HL-60 (cell line): Measurements from ENCODE around the gene OSTF1.

Source experiments
- POLR2AphosphoS5 ChIP-seq: IDR thresholded peaks from 2 replicates; pipeline ENCODE4 v1.6.1; 2012; ENCODE audit warnings: low read depth
- TF ChIP-seq, protein P1 (sequence below): IDR thresholded peaks from 2 replicates; pipeline ENCODE4 v1.6.1; 2012; ENCODE audit warnings: low read depth; ENCODE audit not compliant: insufficient replicate concordance

DNA sequence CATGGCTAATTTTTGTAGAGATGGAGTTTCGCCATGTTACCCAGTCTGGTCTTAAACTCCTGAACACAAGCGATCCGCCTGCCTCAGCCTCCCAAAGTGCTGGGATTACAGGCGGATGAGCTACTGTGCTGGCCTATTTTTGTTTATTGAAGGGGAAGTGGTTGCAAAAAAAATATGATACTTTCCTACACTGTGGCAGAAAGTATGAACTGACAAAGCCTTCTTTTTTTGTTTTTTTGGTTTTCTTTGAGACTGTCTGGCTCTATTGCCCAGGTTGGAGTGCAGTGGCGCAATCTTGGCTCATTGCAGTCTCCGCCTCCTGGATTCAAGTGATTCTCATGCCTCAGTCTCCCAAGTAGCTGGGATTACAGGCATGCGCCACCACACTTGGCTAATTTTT, 50.9 kb downstream of the OSTF1 start:
- TF ChIP-seq POLR2AphosphoS5: no peak
- TF ChIP-seq, protein P1, sequence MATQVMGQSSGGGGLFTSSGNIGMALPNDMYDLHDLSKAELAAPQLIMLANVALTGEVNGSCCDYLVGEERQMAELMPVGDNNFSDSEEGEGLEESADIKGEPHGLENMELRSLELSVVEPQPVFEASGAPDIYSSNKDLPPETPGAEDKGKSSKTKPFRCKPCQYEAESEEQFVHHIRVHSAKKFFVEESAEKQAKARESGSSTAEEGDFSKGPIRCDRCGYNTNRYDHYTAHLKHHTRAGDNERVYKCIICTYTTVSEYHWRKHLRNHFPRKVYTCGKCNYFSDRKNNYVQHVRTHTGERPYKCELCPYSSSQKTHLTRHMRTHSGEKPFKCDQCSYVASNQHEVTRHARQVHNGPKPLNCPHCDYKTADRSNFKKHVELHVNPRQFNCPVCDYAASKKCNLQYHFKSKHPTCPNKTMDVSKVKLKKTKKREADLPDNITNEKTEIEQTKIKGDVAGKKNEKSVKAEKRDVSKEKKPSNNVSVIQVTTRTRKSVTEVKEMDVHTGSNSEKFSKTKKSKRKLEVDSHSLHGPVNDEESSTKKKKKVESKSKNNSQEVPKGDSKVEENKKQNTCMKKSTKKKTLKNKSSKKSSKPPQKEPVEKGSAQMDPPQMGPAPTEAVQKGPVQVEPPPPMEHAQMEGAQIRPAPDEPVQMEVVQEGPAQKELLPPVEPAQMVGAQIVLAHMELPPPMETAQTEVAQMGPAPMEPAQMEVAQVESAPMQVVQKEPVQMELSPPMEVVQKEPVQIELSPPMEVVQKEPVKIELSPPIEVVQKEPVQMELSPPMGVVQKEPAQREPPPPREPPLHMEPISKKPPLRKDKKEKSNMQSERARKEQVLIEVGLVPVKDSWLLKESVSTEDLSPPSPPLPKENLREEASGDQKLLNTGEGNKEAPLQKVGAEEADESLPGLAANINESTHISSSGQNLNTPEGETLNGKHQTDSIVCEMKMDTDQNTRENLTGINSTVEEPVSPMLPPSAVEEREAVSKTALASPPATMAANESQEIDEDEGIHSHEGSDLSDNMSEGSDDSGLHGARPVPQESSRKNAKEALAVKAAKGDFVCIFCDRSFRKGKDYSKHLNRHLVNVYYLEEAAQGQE: no peak
